Measurements from ENCODE around the gene PPFIA2.

The PPFIA2 gene

GRCh38 chr12:81542065-81543010 lies 216.8 kb downstream of the PPFIA2 start:
- no peak for DNase-seq

- DNase-seq = no peak
Observed at GRCh38 chr12:81541121-81541520, 218.0 kb downstream of the PPFIA2 start.

- DNase-seq = no peak
Observed at GRCh38 chr12:81539279-81539678, 219.9 kb downstream of the PPFIA2 start.

- no peak for DNase-seq
Observed at GRCh38 chr12:81533054-81533453, 226.1 kb downstream of the PPFIA2 start.

GRCh38 chr12:81530352-81530751 lies 228.8 kb downstream of the PPFIA2 start:
- no peak for DNase-seq

GRCh38 chr12:81520064-81520945 lies 238.8 kb downstream of the PPFIA2 start:
- DNase-seq = no peak

GRCh38 chr12:81518638-81519037 lies 240.5 kb downstream of the PPFIA2 start:
- DNase-seq = no peak

- DNase-seq = no peak
Observed at GRCh38 chr12:81517296-81517695, 241.9 kb downstream of the PPFIA2 start.

- DNase-seq = peak; percentile 29
Observed at GRCh38 chr12:81502912-81503695, 256.0 kb downstream of the PPFIA2 start.

- DNase-seq = no peak
Observed at GRCh38 chr12:81500788-81501187, 258.4 kb downstream of the PPFIA2 start.

GRCh38 chr12:81499809-81500208 lies 259.3 kb downstream of the PPFIA2 start:
- DNase-seq = no peak

GRCh38 chr12:81492131-81492720 lies 266.9 kb downstream of the PPFIA2 start:
- DNase-seq = no peak

GRCh38 chr12:81472934-81473333 lies 286.2 kb downstream of the PPFIA2 start:
- DNase-seq = no peak

- DNase-seq = no peak
Observed at GRCh38 chr12:81470923-81471322, 288.2 kb downstream of the PPFIA2 start.

GRCh38 chr12:81468206-81468605 lies 290.9 kb downstream of the PPFIA2 start:
- DNase-seq = no peak

- DNase-seq = no peak
Observed at GRCh38 chr12:81465876-81466275, 293.3 kb downstream of the PPFIA2 start.

GRCh38 chr12:81465191-81465590 lies 294.0 kb downstream of the PPFIA2 start:
- DNase-seq = no peak

- no peak for DNase-seq
Observed at GRCh38 chr12:81461163-81461562, 298.0 kb downstream of the PPFIA2 start.

GRCh38 chr12:81450920-81451739 lies 308.0 kb downstream of the PPFIA2 start:
- peak; percentile 72 for DNase-seq

- DNase-seq = no peak
Observed at GRCh38 chr12:81441629-81442028, 317.5 kb downstream of the PPFIA2 start.

- no peak for DNase-seq
Observed at GRCh38 chr12:81440001-81440400, 319.1 kb downstream of the PPFIA2 start.

GRCh38 chr12:81439344-81439743 lies 319.8 kb downstream of the PPFIA2 start:
- no peak for DNase-seq

All from amniotic stem cell (primary cell).